Inflammatory macrophage treated with lipopolysaccharide for 1 hour (primary cell): ENCODE measurements around the gene HCK.
A peak's percentile ranks its signal among the peaks of the same experiment; 100 is the strongest.

Source experiments
- DNase-seq, 2 donors: peaks; one replicate each; pipeline ENCODE4 v3.0.0-alpha.2; 2020 to 2022

HCK gene

GRCh38 chr20:32052090-32052777 lies at the start of gene HCK:
Gene HCK, plus strand, starts transcription at chr20:32052242.
- DNase-seq: peak; percentile 88 to 92

GRCh38 chr20:32003325-32003724 lies 48.7 kb upstream of the HCK start:
- no peak for DNase-seq

- DNase-seq: peak; percentile 21 to 48
These were observed 47.1 kb upstream of the HCK start for GRCh38 chr20:32004963-32005362.

- no peak for DNase-seq
These were observed 46.0 kb upstream of the HCK start for GRCh38 chr20:32006053-32006452.

- no peak for DNase-seq
These were observed 44.9 kb upstream of the HCK start for GRCh38 chr20:32006841-32007786.

GRCh38 chr20:32007787-32008616 lies 44.0 kb upstream of the HCK start:
- no peak for DNase-seq

- DNase-seq: no peak
These were observed 42.5 kb upstream of the HCK start for GRCh38 chr20:32009564-32009963.

GRCh38 chr20:32010101-32010500 lies 41.9 kb upstream of the HCK start, which contains the start of gene CCM2L:
Gene CCM2L, plus strand, starts transcription at chr20:32010438. Its CDS starts 17 bp downstream, at chr20:32010455.
- DNase-seq: no peak

- no peak for DNase-seq
These were observed 41.4 kb upstream of the HCK start for GRCh38 chr20:32010666-32011065.

GRCh38 chr20:32012159-32012688 lies 39.8 kb upstream of the HCK start:
- DNase-seq: no peak

- DNase-seq: no peak
These were observed 38.7 kb upstream of the HCK start for GRCh38 chr20:32013326-32013725.

GRCh38 chr20:32017711-32018251 lies 34.3 kb upstream of the HCK start:
- no peak for DNase-seq

- DNase-seq: peak in 1 of 2 donors; percentile 51
These were observed 33.5 kb upstream of the HCK start for GRCh38 chr20:32018269-32019155.

GRCh38 chr20:32019156-32019510 lies 32.9 kb upstream of the HCK start:
- no peak for DNase-seq

- DNase-seq: no peak
These were observed 32.2 kb upstream of the HCK start for GRCh38 chr20:32019563-32020463.

GRCh38 chr20:32021091-32021490 lies 31.0 kb upstream of the HCK start:
- DNase-seq: no peak

- DNase-seq: no peak
These were observed 27.3 kb upstream of the HCK start for GRCh38 chr20:32024683-32025295.

- no peak for DNase-seq
These were observed 24.4 kb upstream of the HCK start for GRCh38 chr20:32027643-32028042.

- DNase-seq: no peak
These were observed 23.2 kb upstream of the HCK start for GRCh38 chr20:32028647-32029372.
